ENCODE measurements around the gene L3MBTL3. TPM values are rescaled to one million over a fixed set of nuclear protein-coding genes. Genes with fewer than 3 reads are reported as not detected.
"Not testable (repeated sequence)": the region's sequence is repeated elsewhere in the genome, so short reads cannot be mapped to it uniquely, and the experiment has no call there.

L3MBTL3 gene
- total RNA-seq, 1 donor from 2014 or later = 5.5 TPM

DNA sequence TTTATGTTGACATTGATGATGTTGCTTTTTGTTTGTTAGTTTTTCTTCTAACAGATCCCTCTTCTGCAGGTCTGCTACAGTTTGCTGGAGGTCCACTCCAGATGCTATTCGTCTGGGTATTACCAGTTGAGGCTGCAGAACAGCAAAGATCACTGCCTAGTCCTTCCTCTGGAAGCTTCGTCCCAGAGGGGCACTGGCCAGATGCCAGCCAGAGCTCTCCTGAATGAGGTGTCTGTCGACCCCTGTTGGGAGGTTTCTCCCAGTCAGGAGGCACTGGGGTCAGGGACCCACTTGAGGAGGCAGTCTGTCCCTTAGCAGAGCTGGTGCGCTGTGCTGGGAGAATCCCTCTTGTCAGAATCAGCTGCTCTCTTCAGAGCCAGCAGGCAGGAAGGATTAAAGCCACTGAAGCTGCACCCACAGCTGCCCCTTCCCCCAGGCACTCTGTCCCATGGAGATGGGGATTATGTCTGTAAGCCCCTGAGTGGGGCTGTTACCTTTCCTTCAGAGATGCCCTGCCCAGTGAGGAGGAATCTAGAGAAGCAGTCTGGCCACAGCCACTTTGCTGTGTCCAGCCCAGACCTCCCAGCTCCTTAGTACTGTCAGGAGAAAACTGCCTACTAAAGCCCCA, 155.1 kb downstream of the L3MBTL3 start:
- not testable (repeated sequence) for ATAC-seq; DNase-seq (ENCODE audit: low spot score)

DNA sequence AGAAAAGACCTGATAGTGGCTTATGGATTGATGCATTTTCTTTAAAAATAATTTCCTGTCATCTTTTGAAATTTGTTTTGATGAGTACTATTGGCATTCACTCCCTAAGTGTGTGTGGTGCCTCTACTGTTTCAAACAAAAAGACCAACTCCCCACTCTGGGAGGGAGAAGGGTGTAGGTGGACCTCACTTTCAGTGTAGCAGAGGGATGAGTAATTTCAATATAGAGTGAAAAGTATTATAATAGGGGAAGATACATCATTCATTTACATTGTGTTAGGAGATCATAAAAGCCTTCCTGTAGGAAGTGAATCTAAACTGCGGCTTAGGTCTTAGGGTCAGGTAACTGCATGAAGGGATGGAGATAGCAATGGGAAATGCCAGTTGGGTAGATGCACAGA, 158.0 kb downstream of the L3MBTL3 start:
- ATAC-seq (no peak), DNase-seq (ENCODE audit: low spot score) (no peak)

DNA sequence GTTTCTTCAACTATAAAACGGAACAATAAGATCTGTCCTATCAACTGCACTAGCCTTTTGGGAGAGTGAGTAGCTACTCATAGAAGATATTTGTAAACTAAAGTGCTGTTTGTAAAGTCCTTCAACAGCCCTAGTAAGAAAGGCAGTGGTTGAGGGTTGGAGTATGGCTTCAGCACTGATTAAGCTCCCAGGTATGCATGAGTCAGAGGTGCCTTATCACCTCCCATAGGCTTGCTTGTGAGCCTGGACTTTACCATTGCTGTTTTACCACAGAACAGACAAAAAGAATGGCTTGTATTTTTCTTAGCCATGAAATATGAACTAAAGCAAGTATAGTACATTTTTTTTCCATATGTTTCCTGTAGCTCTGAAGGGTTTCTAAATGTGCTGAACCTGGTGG, 160.3 kb downstream of the L3MBTL3 start:
- DNase-seq (ENCODE audit: low spot score) (no peak), ATAC-seq (no peak)

DNA sequence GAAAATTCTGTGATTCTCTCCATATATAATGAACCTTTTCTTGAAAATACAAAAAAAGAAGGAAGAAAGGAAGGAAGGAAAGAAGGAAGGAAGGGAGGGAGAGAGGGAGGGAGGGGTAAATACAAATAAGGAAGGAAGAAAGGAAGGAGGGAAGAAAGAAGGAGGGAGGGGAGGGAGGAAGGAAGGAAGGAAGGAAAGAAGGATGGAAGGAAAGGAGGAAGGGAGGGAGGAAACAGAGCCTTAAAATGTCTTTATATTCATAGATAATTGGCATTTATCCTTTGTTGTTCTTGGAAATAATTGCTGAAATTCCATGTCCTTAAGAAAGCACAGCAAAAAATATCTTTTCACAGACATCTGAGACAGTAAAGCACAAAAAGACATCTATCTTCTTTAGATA, 164.1 kb downstream of the L3MBTL3 start:
- ATAC-seq = no peak
- no peak for DNase-seq (ENCODE audit: low spot score)

DNA sequence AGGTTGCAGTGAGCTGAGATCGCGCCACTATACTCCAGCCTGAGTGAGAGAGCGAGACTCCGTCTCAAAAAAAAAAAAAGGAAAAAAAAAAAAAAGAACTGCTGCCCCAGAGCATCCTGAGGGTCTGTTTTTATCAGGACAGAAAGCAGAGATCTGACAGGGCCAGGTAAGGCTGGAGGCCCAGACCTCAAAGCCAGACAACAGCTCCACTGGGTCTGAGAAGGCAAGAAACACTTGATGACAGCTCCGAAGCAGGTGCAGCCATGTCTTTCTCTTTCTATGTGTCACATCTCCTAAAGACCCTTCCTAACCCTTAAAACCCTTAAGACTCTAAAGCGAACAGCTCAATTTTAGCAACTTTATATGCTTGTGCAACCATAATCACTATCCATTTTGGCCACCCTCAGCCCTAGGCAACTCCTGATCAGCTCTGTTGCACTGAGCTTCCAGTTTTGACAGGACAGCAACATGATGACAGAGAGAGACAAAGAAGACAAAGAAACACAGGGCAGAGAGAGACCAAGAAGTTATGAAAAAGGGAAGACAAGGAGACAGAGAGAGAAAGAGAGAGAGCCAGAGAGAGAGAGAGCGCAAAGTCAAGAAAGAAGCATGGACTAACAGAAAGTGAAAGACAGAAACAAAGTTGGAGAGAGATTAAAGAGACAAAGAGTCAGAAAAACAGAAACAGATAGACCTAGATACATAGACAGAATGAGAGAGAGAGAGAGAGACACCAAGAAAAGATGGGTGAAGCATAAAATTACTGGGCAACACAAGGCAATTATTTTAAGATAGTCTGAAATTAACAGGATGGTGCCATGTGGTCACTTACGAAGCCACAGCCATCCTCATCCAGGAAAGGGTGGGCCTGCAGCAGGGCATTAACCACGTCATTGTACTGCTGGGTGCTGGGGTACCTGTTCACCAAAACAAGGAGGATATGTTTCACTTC, 165.2 kb downstream of the L3MBTL3 start:
- DNase-seq (ENCODE audit: low spot score) (no peak), ATAC-seq (no peak)

DNA sequence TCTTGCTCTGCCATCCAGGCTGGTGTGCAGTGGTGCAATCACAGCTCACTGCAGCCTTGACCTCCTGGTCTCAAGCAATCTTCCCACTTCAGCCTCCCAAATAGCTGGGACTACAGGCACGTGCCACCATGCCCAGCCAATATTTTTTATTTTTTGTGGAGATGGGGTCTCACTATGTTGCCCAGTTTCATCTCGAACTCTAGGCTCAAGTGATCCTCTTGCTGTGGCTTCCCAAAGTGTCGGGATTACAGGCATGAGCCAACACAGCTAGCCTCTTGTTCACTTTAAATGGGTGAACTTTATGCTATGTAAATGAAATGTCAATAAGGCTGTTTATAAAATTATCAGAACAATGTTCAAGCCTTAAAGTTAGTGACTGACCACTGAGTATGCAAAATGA, 167.3 kb downstream of the L3MBTL3 start:
- DNase-seq (ENCODE audit: low spot score) (no peak), ATAC-seq (no peak)

DNA sequence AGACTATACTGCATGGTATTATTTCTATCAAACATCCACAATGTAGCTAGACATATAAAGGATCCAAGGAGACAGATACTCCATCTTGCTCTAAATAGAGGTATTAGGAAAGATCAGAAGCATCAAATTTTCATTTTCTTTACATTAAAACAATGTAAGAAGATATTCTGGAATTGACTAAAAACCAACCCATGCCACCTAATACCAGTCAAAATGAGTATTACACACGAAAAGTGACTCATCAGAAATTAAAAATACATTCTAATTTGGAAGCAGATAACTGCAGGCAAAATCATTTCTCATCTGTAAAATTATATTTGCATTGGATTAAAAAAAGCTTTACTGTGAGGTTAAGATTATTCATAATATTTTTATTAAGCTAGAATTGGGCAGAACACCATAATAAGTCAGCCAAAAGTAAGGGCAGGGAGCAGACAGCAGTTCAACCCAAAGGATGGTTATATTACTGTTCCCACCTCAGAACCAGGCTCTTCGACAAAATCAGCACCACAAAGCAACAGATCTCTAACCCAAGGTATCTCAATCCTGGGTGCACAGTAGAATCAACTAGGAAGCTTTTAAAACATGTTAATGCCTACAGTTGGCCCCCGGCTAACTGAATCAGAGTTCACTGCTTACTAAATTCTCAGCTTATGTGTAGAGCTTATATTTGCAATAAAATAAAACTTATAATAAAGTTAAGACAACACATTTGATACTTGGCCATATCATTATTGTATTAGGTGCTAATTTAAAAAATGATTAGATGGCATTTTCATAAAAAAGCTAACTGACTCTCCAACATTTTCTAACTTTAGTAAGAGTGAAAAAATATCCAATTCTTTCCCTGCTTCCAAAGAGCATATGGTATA, 169.2 kb downstream of the L3MBTL3 start:
- no peak for ATAC-seq

DNA sequence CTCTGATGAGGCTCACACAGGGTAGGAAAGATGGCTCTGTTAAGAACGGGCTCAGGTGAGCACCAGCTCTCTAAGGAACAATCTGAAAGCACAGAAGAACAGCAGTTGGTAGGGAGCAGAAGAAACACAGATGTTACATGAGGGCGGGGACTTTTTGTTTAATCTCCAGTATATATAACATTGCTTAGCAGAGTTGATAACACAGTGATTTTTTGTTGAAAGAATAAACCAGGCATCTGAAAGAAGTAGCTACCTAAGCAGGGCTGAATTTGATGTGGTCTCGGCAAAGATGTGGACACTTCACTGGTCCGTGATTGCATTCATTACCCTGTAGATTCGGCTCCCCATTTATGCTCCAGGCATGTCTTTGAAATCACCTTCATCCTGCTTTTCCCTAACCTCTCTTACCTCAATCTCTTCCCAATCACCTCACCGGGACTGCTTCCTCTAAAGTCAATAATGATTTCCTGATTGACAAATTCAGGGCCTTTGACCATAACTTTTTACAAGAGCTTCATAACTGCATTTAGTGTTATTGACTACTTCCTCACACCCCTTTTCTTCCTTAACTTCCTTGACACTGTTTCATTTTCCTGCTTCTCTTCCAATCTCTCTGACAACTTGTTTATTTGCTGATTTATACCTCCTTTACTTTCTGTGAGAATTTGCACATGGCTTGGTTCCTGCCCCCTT, 170.0 kb downstream of the L3MBTL3 start:
- DNase-seq (ENCODE audit: low spot score) (no peak), ATAC-seq (no peak)

More for the DNA sequence above, 169.2 kb downstream of the L3MBTL3 start:
- no peak for DNase-seq (ENCODE audit: low spot score)

DNA sequence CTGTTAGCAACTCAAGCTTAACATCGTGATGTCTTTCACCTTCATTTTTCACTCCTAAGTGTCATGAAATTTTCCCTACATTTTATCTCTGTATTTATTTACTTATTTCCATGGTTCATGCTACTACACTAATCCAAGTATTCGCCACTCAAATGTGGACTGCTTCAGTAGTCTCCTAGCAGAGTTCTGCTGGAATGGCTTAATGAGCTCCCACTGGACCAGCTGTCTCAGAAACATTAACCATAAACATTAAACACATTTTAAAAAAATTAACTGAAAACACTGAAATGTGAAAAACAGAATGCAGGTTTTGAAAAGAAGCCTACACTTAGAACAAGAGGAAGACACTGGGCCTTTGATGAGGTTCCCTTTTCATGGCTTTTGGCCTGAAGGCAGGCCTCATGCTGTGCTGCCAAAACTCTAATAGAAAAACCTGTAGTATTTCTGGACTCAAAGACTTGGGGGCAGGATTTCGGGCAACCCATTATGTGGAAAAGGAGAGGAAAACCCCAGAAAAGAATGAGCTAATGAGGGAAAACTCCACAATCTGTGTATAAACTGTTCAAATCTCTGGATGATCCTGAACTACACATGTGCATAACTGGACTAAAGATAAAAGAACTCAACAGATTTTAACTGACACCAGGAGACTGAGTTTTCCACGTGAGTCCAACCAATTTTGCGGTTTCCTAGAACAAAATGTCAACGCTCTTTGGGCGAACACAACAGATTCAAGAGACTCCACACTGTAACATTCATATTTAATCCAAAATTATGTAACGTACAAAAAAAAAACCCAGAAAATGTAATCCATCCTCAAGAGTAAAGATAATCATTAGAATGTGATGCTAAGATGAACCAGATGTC, 171.4 kb downstream of the L3MBTL3 start:
- no peak for ATAC-seq
- no peak for DNase-seq (ENCODE audit: low spot score)

Other genes with a start within 250 kb of the L3MBTL3 start
- gene TMEM244, start 157.3 kb upstream of the L3MBTL3 start, total RNA-seq = not detected
- gene SAMD3, start 204.4 kb downstream of the L3MBTL3 start, total RNA-seq = 0.30 TPM

Measured in left lobe of liver (tissue), 2 donors.